SK-N-MC (cell line): ENCODE measurements around the gene ITGA11.

Experiments
- EZH2 ChIP-seq: fragments of 200-600 bp; sonication (generic); IDR thresholded peaks from one replicate; pipeline ENCODE4 v1.6.1; 2017; ENCODE audit warnings: antibody characterized with exemption
- POLR2AphosphoS5 ChIP-seq: IDR thresholded peaks from 2 replicates; pipeline ENCODE4 v1.6.1; 2012; ENCODE audit warnings: mild to moderate bottlenecking, low read depth, low read length, borderline replicate concordance

DNA sequence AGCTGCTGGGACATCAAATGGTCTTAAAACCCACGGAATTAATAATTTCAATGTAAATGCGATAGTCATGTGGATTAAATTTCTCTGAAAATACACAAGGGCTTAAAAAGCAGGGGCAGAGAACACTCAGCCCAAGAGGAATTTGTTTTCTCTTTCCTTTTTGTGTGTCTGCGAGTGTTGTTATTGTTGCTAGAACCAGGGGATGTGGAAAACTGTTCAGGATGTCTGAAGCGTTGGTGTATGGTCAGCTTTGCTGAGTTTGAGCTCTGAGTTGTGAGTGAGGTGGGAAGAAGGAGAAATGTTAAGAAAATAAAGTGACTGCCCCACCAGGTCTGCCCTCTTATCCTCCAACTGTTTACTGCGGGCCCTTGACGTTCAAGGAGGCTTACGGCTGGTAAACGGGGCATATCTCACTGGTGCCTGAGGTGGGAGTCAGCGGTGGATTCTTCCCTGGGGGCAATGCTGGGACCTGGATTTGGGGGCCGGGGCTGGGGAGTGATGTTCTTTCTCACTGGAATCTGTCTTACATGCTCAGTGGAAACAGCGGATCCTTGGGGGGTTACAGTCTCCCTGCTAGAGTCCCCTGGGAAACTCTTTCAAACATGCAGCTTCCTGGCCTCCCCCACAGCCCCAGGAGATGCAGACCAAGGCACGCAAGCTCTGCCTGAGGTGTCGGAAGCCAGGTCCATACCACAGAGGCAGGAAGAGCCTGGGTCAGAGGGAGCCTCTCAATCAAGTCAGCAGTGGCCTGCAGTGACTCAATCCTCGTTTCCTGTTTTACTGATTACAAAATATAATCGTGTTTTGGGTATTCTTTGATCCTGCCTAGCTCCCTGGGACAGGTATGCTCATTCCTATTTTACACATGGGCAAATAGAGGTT, 41.8 kb downstream of the ITGA11 start:
- no peak for TF ChIP-seq EZH2
- no peak for TF ChIP-seq POLR2AphosphoS5
